ENCODE data around the gene HPD. TPM values are rescaled to one million over a fixed set of nuclear protein-coding genes. Genes with fewer than 3 reads are reported as not detected.
"Not testable (repeated sequence)": the region's sequence is repeated elsewhere in the genome, so short reads cannot be mapped to it uniquely, and the experiment has no call there.

The HPD gene
- total RNA-seq, 1 experiment from 2014 or later, result 0.20 TPM

DNA sequence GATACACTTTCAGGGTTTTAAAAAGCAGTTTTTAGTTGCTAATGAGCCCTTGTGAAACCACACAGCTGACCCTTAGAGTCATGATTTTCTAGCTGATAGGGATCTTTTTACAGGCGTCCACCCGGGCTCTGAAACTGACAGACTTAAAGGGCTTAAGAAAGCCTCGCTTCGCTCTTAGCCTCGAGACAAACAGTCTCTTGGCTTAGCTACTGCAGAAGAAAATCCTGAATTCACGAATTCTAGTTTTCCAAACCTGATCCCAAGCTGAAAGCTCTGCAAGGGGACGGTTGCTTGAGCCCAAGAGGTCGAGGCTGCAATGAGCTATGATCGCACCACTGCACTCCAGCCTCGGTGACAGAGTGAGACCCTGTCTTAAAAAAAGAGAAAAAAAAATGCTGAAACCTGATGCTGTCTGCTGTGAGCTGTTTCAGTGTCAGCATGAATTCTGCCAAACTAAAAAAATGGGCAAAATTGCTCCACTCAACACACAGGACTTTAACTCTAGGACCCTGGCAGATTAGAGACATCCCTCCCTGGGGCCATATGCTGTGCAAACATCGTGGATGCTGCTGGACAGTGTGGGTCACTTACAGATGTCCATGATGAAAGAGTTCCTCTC lies 3.1 kb upstream of the HPD start:
- no peak overlapping the region for H3K4me3 Mint-ChIP-seq (ENCODE audit: unreplicated experiment)
- H3K27me3 Mint-ChIP-seq (ENCODE audit: insufficient read depth, unreplicated experiment), result no peaks in the 10 kb centered on the region
- no peak overlapping the region for H3K4me3 ChIP-seq (ENCODE audit: low read depth, low read length)
- no peaks in the 10 kb centered on the region for H3K9me3 ChIP-seq
- H3K4me1 Mint-ChIP-seq (ENCODE audit: low read depth, unreplicated experiment), result no peaks in the 10 kb centered on the region
- H3K4me1 ChIP-seq, result peaks cover 18% of the 10 kb centered on the region
- H3K36me3 Mint-ChIP-seq (ENCODE audit: insufficient read depth, unreplicated experiment), result no peaks in the 10 kb centered on the region
- no TSS peak for BruUV-seq (replicated peaks)
- DNase-seq, result no peak
- no peaks in the 10 kb centered on the region for H3K36me3 ChIP-seq (ENCODE audit: control insufficient read depth, insufficient read depth, low read length)
- H3K27me3 ChIP-seq (replicated peaks; ENCODE audit: control insufficient read depth, insufficient read depth, low read length), result no peaks in the 10 kb centered on the region
- CTCF ChIA-PET, result interaction anchor here (1.1 kb wide), 2 partner anchors 23 to 67 kb away, joined by 4 to 8 read pairs; partner anchors contain the start of gene RHOF
- intact Hi-C loops (cut with micrococcal nuclease; ENCODE audit: unreplicated experiment), result no loop called here
- no peaks in the 10 kb centered on the region for H3K9me3 Mint-ChIP-seq (ENCODE audit: unreplicated experiment)
- H3K27ac Mint-ChIP-seq (ENCODE audit: unreplicated experiment), result no peak overlapping the region
- POLR2A ChIA-PET, result interaction anchor here (1.0 kb wide), 1 partner anchor 58 kb away, joined by 9 read pairs; the partner anchor contains the start of gene SETD1B
- TF ChIP-seq, protein P1, sequence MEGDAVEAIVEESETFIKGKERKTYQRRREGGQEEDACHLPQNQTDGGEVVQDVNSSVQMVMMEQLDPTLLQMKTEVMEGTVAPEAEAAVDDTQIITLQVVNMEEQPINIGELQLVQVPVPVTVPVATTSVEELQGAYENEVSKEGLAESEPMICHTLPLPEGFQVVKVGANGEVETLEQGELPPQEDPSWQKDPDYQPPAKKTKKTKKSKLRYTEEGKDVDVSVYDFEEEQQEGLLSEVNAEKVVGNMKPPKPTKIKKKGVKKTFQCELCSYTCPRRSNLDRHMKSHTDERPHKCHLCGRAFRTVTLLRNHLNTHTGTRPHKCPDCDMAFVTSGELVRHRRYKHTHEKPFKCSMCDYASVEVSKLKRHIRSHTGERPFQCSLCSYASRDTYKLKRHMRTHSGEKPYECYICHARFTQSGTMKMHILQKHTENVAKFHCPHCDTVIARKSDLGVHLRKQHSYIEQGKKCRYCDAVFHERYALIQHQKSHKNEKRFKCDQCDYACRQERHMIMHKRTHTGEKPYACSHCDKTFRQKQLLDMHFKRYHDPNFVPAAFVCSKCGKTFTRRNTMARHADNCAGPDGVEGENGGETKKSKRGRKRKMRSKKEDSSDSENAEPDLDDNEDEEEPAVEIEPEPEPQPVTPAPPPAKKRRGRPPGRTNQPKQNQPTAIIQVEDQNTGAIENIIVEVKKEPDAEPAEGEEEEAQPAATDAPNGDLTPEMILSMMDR (IDR thresholded peaks at IDR 0.05; ENCODE audit: insufficient read depth in 1 of 2, low read depth in 1 of 2, low read length in 1 of 2, severe bottlenecking in 1 of 2, unreplicated experiment in 1 of 2), result no peak

DNA sequence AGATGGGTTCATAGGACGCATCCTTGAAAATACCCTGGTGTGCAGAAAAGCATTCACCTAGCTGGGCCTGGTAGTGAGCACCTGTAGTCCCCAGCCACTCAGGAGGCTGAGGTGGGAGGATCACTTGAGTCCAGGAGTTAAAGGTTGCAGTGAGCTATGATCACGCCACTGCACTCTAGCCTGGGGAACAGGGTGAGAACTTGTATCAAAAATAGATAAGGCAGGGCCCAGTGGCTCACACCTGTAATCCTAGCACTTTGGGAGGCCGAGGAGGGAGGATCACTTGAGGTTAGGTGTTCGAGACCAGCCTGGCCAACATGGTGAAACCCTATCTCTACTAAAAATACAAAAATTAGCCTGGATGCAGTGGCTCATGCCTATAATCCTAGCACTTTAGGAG lies 2.0 kb upstream of the HPD start:
- H3K4me3 Mint-ChIP-seq (ENCODE audit: unreplicated experiment); H3K27me3 ChIP-seq (replicated peaks; ENCODE audit: control insufficient read depth, insufficient read depth, low read length); H3K4me1 Mint-ChIP-seq (ENCODE audit: low read depth, unreplicated experiment); H3K4me3 ChIP-seq (ENCODE audit: low read depth, low read length); BruUV-seq (replicated peaks); H3K27ac Mint-ChIP-seq (ENCODE audit: unreplicated experiment); POLR2A ChIA-PET; H3K36me3 Mint-ChIP-seq (ENCODE audit: insufficient read depth, unreplicated experiment); H3K36me3 ChIP-seq (ENCODE audit: control insufficient read depth, insufficient read depth, low read length); H3K9me3 Mint-ChIP-seq (ENCODE audit: unreplicated experiment); H3K9me3 ChIP-seq; H3K27me3 Mint-ChIP-seq (ENCODE audit: insufficient read depth, unreplicated experiment); DNase-seq; intact Hi-C loops (cut with micrococcal nuclease; ENCODE audit: unreplicated experiment): not testable (repeated sequence)
- CTCF ChIA-PET, result interaction anchor here (1.1 kb wide), 1 partner anchor 66 kb away, joined by 4 read pairs; no protein-coding TSS in a partner anchor
- H3K4me1 ChIP-seq, result peaks cover 18% of the 10 kb centered on the region

DNA sequence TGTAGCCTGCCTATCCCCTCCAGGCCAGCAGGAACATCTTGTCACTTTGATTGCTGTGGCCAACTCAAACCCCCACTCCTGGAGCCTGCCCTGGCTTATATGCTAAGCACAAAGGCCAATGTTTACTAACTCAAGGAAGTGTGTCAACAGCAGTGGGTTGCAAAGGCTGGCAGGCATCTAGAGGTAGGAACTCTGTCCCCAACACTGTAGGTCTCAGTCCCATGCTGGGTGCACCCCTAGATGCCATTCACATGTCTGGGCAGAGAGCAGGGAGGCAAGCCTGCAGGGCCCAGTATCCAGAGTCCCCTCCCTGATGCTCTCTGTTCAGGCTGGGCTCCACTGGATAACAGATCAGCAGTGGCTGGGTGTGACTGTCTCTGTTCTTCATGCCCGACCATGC lies 1.6 kb upstream of the HPD start:
- no peak overlapping the region for H3K4me3 ChIP-seq (ENCODE audit: low read depth, low read length)
- intact Hi-C loops (cut with micrococcal nuclease; ENCODE audit: unreplicated experiment), result no loop called here
- H3K4me3 Mint-ChIP-seq (ENCODE audit: unreplicated experiment), result no peak overlapping the region
- no peak overlapping the region for H3K27ac Mint-ChIP-seq (ENCODE audit: unreplicated experiment)
- H3K27me3 Mint-ChIP-seq (ENCODE audit: insufficient read depth, unreplicated experiment), result no peaks in the 10 kb centered on the region
- no TSS peak for BruUV-seq (replicated peaks)
- POLR2A ChIA-PET, result no interaction called here
- H3K9me3 ChIP-seq, result no peaks in the 10 kb centered on the region
- no peaks in the 10 kb centered on the region for H3K36me3 Mint-ChIP-seq (ENCODE audit: insufficient read depth, unreplicated experiment)
- H3K4me1 Mint-ChIP-seq (ENCODE audit: low read depth, unreplicated experiment), result no peaks in the 10 kb centered on the region
- no peak for DNase-seq
- no peaks in the 10 kb centered on the region for H3K9me3 Mint-ChIP-seq (ENCODE audit: unreplicated experiment)
- TF ChIP-seq, protein P1 (IDR thresholded peaks at IDR 0.05; ENCODE audit: insufficient read depth in 1 of 2, low read depth in 1 of 2, low read length in 1 of 2, severe bottlenecking in 1 of 2, unreplicated experiment in 1 of 2), result no peak
- peaks cover 18% of the 10 kb centered on the region for H3K4me1 ChIP-seq
- no peaks in the 10 kb centered on the region for H3K27me3 ChIP-seq (replicated peaks; ENCODE audit: control insufficient read depth, insufficient read depth, low read length)
- CTCF ChIA-PET, result interaction anchor here (1.1 kb wide), 1 partner anchor 66 kb away, joined by 4 read pairs; no protein-coding TSS in a partner anchor
- H3K36me3 ChIP-seq (ENCODE audit: control insufficient read depth, insufficient read depth, low read length), result no peaks in the 10 kb centered on the region

Measured in Caco-2 (cell line).